Natural killer cell (primary cell): ENCODE measurements around the gene IFT80. TPM values are rescaled to one million over a fixed set of nuclear protein-coding genes. Genes with fewer than 3 reads are reported as not detected.

Source experiments
- ATAC-seq, 3 donors: fragments of 150-1000 bp in 2 of 3; fragments of 200-7000 bp in 1 of 3; cut with Tn5 transposase; 1 replicate in 1 of 3; 2 replicates in 2 of 3; pipeline ENCODE4 v1.10.0; 2021; ENCODE audit warnings: mild to moderate bottlenecking in 2 of 3, moderate library complexity in 2 of 3
- DNase-seq, 2 donors: peaks; one replicate each; pipeline versions ENCODE4 v3.0.0 to v3.0.0-alpha.2; 2013 to 2021; ENCODE audit warnings: mixed read lengths in 1 of 2
- H3K27ac ChIP-seq: one replicate; pipeline ENCODE4 v1.5.1; 2013; ENCODE audit warnings: mild to moderate bottlenecking, low read length
- H3K27me3 ChIP-seq: one replicate; pipeline ENCODE4 v1.6.1; 2013; ENCODE audit warnings: low read length; ENCODE audit not compliant: control insufficient read depth, insufficient read depth
- H3K36me3 ChIP-seq: one replicate; pipeline ENCODE4 v1.6.1; 2013; ENCODE audit warnings: low read length; ENCODE audit not compliant: control insufficient read depth, insufficient read depth
- H3K4me1 ChIP-seq: one replicate; pipeline ENCODE4 v1.6.1; 2013; ENCODE audit warnings: low read length; ENCODE audit not compliant: control insufficient read depth, insufficient read depth
- H3K4me3 ChIP-seq: one replicate; pipeline ENCODE4 v1.5.1; 2013; ENCODE audit warnings: low read length
- H3K9me3 ChIP-seq: one replicate; pipeline ENCODE4 v1.6.1; 2013; ENCODE audit warnings: low read length; ENCODE audit not compliant: control insufficient read depth, insufficient read depth
- H3K27ac Mint-ChIP-seq, 2 donors: one replicate each; pipeline ENCODE4 v1.8.0; 2022; ENCODE audit warnings: mild to moderate bottlenecking in 2 of 2, mixed read lengths in 2 of 2, moderate library complexity in 1 of 2
- H3K27me3 Mint-ChIP-seq, 2 donors: one replicate each; pipeline ENCODE4 v1.8.0; 2022; ENCODE audit warnings: low read depth in 2 of 2, mixed read lengths in 2 of 2
- H3K36me3 Mint-ChIP-seq: one replicate; pipeline ENCODE4 v1.8.0; 2022; ENCODE audit warnings: mixed read lengths
- H3K4me1 Mint-ChIP-seq, 2 donors: one replicate each; pipeline ENCODE4 v1.8.0; 2022; ENCODE audit warnings: mixed read lengths in 2 of 2
- H3K4me3 Mint-ChIP-seq: one replicate; pipeline ENCODE4 v1.8.0; 2022; ENCODE audit warnings: mild to moderate bottlenecking, moderate library complexity, mixed read lengths
- H3K9me3 Mint-ChIP-seq, 2 donors: one replicate each; pipeline ENCODE4 v1.8.0; 2022; ENCODE audit warnings: mixed read lengths in 2 of 2
- WGBS: methylation state at CpG from one replicate; pipeline ENCODE4 v1.1.7; 2013; ENCODE audit warnings: missing lambda C conversion rate; ENCODE audit not compliant: insufficient coverage; 5-methylcytosine and 5-hydroxymethylcytosine counted together
- intact Hi-C: fragments of 100-400 bp; cut with micrococcal nuclease; formaldehyde crosslinking; loops from one replicate; pipeline ENCODE4 v1.14.2; 2022
- total RNA-seq, 4 donors: library from RNA; stranded (reverse); fragments of 120-200 nt in 1 of 4; gene quantifications; one replicate each; pipeline versions ENCODE4 v1.2.3 to v1.2.4, GENCODE V29; 2013 to 2022
- TF ChIP-seq, protein P1 (sequence below): fragments of 200-600 bp; IDR thresholded peaks from one replicate; pipeline ENCODE4 v1.8.0; 2022; ENCODE audit warnings: antibody characterized with exemption

IFT80 gene
- total RNA-seq, 3 donors from 2014 or later (not counting 1 experiment from before 2014, with no cell fraction given), result 22.6 to 22.9 (median 22.9) TPM

DNA sequence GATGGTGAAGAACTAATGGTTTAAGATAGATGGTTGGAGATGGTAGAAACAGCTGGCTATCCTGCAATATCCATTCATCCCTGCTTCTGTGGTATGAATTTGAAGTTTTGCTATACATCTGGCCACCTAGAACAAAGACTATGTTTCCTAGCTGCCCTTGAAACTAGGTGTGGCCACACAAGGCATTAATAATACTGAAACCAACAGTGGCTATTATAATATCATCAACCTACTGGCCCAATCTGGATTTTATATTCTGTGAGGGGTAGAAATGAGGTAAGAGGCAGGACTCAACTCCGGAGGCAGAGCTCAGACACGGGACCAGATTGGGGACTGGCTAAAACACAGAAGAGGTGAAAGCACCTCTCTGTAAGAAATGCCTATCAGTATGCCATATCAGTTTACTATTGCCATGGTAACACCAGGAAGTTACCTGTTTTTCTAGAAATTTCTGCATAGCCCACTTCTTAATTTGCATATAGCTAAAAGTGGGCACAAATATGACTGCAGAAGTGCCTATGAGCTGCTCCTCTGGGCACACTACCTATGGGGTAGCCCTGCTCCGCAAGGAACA is 8.4 kb downstream of the IFT80 start:
- no peak overlapping the region for H3K27ac Mint-ChIP-seq
- no peaks in the 10 kb centered on the region for H3K4me1 ChIP-seq
- H3K4me1 Mint-ChIP-seq, result no peaks in the 10 kb centered on the region
- TF ChIP-seq, protein P1, sequence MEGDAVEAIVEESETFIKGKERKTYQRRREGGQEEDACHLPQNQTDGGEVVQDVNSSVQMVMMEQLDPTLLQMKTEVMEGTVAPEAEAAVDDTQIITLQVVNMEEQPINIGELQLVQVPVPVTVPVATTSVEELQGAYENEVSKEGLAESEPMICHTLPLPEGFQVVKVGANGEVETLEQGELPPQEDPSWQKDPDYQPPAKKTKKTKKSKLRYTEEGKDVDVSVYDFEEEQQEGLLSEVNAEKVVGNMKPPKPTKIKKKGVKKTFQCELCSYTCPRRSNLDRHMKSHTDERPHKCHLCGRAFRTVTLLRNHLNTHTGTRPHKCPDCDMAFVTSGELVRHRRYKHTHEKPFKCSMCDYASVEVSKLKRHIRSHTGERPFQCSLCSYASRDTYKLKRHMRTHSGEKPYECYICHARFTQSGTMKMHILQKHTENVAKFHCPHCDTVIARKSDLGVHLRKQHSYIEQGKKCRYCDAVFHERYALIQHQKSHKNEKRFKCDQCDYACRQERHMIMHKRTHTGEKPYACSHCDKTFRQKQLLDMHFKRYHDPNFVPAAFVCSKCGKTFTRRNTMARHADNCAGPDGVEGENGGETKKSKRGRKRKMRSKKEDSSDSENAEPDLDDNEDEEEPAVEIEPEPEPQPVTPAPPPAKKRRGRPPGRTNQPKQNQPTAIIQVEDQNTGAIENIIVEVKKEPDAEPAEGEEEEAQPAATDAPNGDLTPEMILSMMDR, result no peak
- H3K36me3 ChIP-seq, result no peaks in the 10 kb centered on the region
- 96% methylated on average over 3 of the region's 3 CpGs for WGBS
- DNase-seq (no peak), ATAC-seq (no peak)
- H3K27ac ChIP-seq, result no peak overlapping the region
- no peak overlapping the region for H3K4me3 Mint-ChIP-seq
- no peak overlapping the region for H3K4me3 ChIP-seq
- H3K9me3 Mint-ChIP-seq, result no peaks in the 10 kb centered on the region
- intact Hi-C loops, result no loop called here
- no peaks in the 10 kb centered on the region for H3K9me3 ChIP-seq
- no peaks in the 10 kb centered on the region for H3K27me3 ChIP-seq
- no peaks in the 10 kb centered on the region for H3K36me3 Mint-ChIP-seq
- H3K27me3 Mint-ChIP-seq, result no peaks in the 10 kb centered on the region

- no peak for ATAC-seq
- no peaks in the 10 kb centered on the region for H3K36me3 ChIP-seq
- no peaks in the 10 kb centered on the region for H3K27me3 Mint-ChIP-seq
- no peak overlapping the region for H3K4me3 ChIP-seq
- H3K9me3 Mint-ChIP-seq, result no peaks in the 10 kb centered on the region
- no peak overlapping the region for H3K4me3 Mint-ChIP-seq
- no peaks in the 10 kb centered on the region for H3K4me1 ChIP-seq
- H3K27ac Mint-ChIP-seq, result no peak overlapping the region
- H3K27ac ChIP-seq, result no peak overlapping the region
- no peak for DNase-seq
- 98% methylated on average over 5 of the region's 5 CpGs for WGBS
- TF ChIP-seq, protein P1, result no peak
- intact Hi-C loops, result no loop called here
- no peaks in the 10 kb centered on the region for H3K4me1 Mint-ChIP-seq
- H3K9me3 ChIP-seq, result no peaks in the 10 kb centered on the region
- no peaks in the 10 kb centered on the region for H3K36me3 Mint-ChIP-seq
- H3K27me3 ChIP-seq, result no peaks in the 10 kb centered on the region
Observed at GRCh38 chr3:160384639-160385318, 14.2 kb downstream of the IFT80 start.

- no peaks in the 10 kb centered on the region for H3K4me1 ChIP-seq
- no peak for DNase-seq
- H3K36me3 ChIP-seq, result peaks cover 4% of the 10 kb centered on the region
- H3K9me3 ChIP-seq, result no peaks in the 10 kb centered on the region
- no peak overlapping the region for H3K4me3 ChIP-seq
- ATAC-seq, result no peak
- Mint-ChIP-seq H3K4me3 (no peak overlapping the region), H3K27me3 (no peaks in the 10 kb centered on the region), H3K4me1 (no peaks in the 10 kb centered on the region), H3K27ac (no peak overlapping the region), H3K36me3 (no peaks in the 10 kb centered on the region), H3K9me3 (no peaks in the 10 kb centered on the region)
- WGBS, result 100% methylated on average over 1 of the region's 1 CpG
- H3K27me3 ChIP-seq, result no peaks in the 10 kb centered on the region
- intact Hi-C loops, result no loop called here
- TF ChIP-seq, protein P1, result no peak
- no peak overlapping the region for H3K27ac ChIP-seq
Observed at GRCh38 chr3:160381470-160381869, 17.6 kb downstream of the IFT80 start.
